Hepatocyte (in vitro differentiated cells): Measurements from ENCODE around the gene CLTRN. TPM values are rescaled to one million over a fixed set of nuclear protein-coding genes. Genes with fewer than 3 reads are reported as not detected.
"Not testable (repeated sequence)": the region's sequence is repeated elsewhere in the genome, so short reads cannot be mapped to it uniquely, and the experiment has no call there.

ENCODE experiments used
- DNase-seq: peaks from one replicate; pipeline ENCODE4 v3.0.0-alpha.2; 2016; ENCODE audit warnings: low spot score
- H2AFZ ChIP-seq: fragments of 200-600 bp; sonication (generic); 2 replicates; pipeline ENCODE4 v1.6.0; 2016; ENCODE audit warnings: antibody characterized with exemption, mild to moderate bottlenecking
- H3K27ac ChIP-seq: fragments of 200-600 bp; sonication (generic); 2 replicates; pipeline ENCODE4 v1.5.1; 2016; ENCODE audit warnings: mild to moderate bottlenecking
- H3K27me3 ChIP-seq: fragments of 200-600 bp; sonication (generic); 2 replicates; pipeline ENCODE4 v1.6.1; 2016
- H3K36me3 ChIP-seq: fragments of 200-600 bp; sonication (generic); replicated peaks from 2 replicates; pipeline ENCODE4 v1.5.1; 2016; ENCODE audit warnings: low read depth; ENCODE audit not compliant: insufficient read depth
- H3K4me1 ChIP-seq: fragments of 200-600 bp; sonication (generic); 2 replicates; pipeline ENCODE4 v1.5.1; 2016; ENCODE audit warnings: mild to moderate bottlenecking, moderate library complexity; ENCODE audit not compliant: insufficient read depth
- H3K4me2 ChIP-seq: fragments of 200-600 bp; sonication (generic); 2 replicates; pipeline ENCODE4 v1.6.0; 2016
- H3K4me3 ChIP-seq: fragments of 200-600 bp; sonication (generic); 2 replicates; pipeline ENCODE4 v1.5.1; 2016; ENCODE audit warnings: mild to moderate bottlenecking
- H3K79me2 ChIP-seq: fragments of 200-600 bp; sonication (generic); 2 replicates; pipeline ENCODE4 v1.6.0; 2017; ENCODE audit warnings: mild to moderate bottlenecking
- H3K9me2 ChIP-seq: fragments of 200-600 bp; sonication (generic); replicated peaks from 2 replicates; pipeline ENCODE4 v1.6.0; 2017; ENCODE audit warnings: mild to moderate bottlenecking; ENCODE audit not compliant: insufficient read depth
- H3K9me3 ChIP-seq: fragments of 200-600 bp; sonication (generic); 2 replicates; pipeline ENCODE4 v1.5.1; 2016; ENCODE audit warnings: low read depth, mild to moderate bottlenecking
- H4K20me1 ChIP-seq: fragments of 200-600 bp; sonication (generic); 2 replicates; pipeline ENCODE4 v1.6.0; 2016; ENCODE audit warnings: mild to moderate bottlenecking; ENCODE audit not compliant: insufficient read depth, poor library complexity, severe bottlenecking
- EZH2 ChIP-seq: fragments of 200-600 bp; sonication (generic); IDR thresholded peaks from 2 replicates; pipeline ENCODE4 v1.6.1; 2016; ENCODE audit warnings: antibody characterized with exemption, mild to moderate bottlenecking, borderline replicate concordance
- EZH2phosphoT487 ChIP-seq: fragments of 200-600 bp; sonication (generic); IDR thresholded peaks from one replicate; pipeline ENCODE4 v1.6.1; 2018; ENCODE audit warnings: antibody characterized with exemption, mild to moderate bottlenecking, low read depth, moderate library complexity; ENCODE audit not compliant: unreplicated experiment, severe bottlenecking
- WGBS: methylation state at CpG from one replicate; pipeline ENCODE4 v1.1.6; 2016; ENCODE audit warnings: low lambda C conversion rate; ENCODE audit errors: missing lambda C conversion rate; 5-methylcytosine and 5-hydroxymethylcytosine counted together
- polyA plus RNA-seq: library from polyadenylated mRNA; unstranded; fragments of >200 nt; fragmentation: Nextera tagmentation; extraction: Ambion mirVana; gene quantifications from 2 replicates; pipeline ENCODE4 v1.2.1, GENCODE V29; 2016
- total RNA-seq: library from RNA; depleted of rRNA; stranded (reverse); fragments of >200 nt; gene quantifications from 2 replicates; pipeline ENCODE4 v1.2.3, GENCODE V29; 2014
- TF ChIP-seq, protein P1 (sequence below): fragments of 200-600 bp; sonication (generic); IDR thresholded peaks from 2 replicates; pipeline ENCODE4 v1.5.1; 2016; ENCODE audit warnings: antibody characterized with exemption, mild to moderate bottlenecking; ENCODE audit not compliant: poor library complexity

CLTRN gene
- total and polyA plus RNA-seq, 2 experiments from 2014 or later = 32.6 to 37.4 TPM

DNA sequence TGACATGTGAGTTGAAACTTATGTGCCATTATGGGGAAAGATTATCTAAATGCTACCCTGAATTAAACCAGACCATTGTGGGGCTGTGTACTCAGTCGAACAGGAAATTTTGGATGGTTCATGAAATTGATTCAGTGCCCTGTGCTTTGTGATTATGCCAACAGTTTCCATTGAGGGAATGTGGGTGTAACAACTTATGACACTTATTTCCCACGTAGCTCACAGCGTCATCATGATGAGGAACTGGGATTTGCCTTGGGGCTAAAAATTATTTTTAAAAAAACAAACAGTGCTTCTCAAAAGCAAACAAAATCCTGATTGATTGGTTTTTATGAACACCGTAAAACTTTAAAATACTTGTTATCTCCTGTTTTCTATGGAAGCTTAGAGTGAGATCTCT lies 8.3 kb upstream of the CLTRN start:
- Histone ChIP-seq H3K36me3 (no peaks in the 10 kb centered on the region), H3K4me3 (no peak overlapping the region), H4K20me1 (no peaks in the 10 kb centered on the region), H3K4me1 (no peaks in the 10 kb centered on the region), H3K27me3 (no peaks in the 10 kb centered on the region), H3K9me2 (no peaks in the 10 kb centered on the region), H3K9me3 (no peaks in the 10 kb centered on the region), H3K4me2 (no peak overlapping the region), H3K27ac (no peak overlapping the region), H3K79me2 (peaks cover 21% of the 10 kb centered on the region), H2AFZ (no peak overlapping the region)
- 88% methylated on average over 4 of the region's 4 CpGs for WGBS
- TF ChIP-seq EZH2 = no peak
- TF ChIP-seq EZH2phosphoT487 = no peak
- TF ChIP-seq, protein P1, sequence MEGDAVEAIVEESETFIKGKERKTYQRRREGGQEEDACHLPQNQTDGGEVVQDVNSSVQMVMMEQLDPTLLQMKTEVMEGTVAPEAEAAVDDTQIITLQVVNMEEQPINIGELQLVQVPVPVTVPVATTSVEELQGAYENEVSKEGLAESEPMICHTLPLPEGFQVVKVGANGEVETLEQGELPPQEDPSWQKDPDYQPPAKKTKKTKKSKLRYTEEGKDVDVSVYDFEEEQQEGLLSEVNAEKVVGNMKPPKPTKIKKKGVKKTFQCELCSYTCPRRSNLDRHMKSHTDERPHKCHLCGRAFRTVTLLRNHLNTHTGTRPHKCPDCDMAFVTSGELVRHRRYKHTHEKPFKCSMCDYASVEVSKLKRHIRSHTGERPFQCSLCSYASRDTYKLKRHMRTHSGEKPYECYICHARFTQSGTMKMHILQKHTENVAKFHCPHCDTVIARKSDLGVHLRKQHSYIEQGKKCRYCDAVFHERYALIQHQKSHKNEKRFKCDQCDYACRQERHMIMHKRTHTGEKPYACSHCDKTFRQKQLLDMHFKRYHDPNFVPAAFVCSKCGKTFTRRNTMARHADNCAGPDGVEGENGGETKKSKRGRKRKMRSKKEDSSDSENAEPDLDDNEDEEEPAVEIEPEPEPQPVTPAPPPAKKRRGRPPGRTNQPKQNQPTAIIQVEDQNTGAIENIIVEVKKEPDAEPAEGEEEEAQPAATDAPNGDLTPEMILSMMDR = no peak
- DNase-seq = no peak

DNA sequence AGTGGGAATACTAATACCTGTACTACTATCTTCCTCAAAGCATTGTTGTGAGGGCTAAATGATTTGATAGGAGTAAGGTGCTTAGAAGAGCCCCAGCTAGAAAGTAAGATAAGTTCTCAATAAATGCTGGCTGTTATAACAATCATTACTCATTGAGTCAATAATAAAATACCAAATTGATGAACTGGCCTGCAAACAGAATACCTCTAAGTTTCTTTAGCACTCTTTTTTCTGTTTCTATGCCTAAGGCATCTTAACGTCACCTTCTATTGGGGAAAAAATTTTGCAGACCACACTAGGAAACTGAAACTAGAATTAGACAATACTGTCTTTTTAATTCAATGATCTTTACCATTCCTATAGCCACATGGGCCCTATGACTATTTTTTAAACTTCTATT lies 1.2 kb downstream of the CLTRN start:
- H4K20me1 ChIP-seq = no peaks in the 10 kb centered on the region
- peak overlapping the region; percentile 89 for H3K27ac ChIP-seq
- no peak overlapping the region for H2AFZ ChIP-seq
- H3K4me2 ChIP-seq = peak overlapping the region; percentile 42
- no peaks in the 10 kb centered on the region for H3K36me3 ChIP-seq
- 79% methylated on average over 1 of the region's 1 CpG for WGBS
- no peaks in the 10 kb centered on the region for H3K9me3 ChIP-seq
- no peaks in the 10 kb centered on the region for H3K79me2 ChIP-seq
- TF ChIP-seq, protein P1 = no peak
- TF ChIP-seq EZH2 (no peak), EZH2phosphoT487 (no peak)
- no peak overlapping the region for H3K4me3 ChIP-seq
- H3K9me2 ChIP-seq = no peaks in the 10 kb centered on the region
- H3K4me1 ChIP-seq = peaks cover 13% of the 10 kb centered on the region
- DNase-seq = no peak
- no peaks in the 10 kb centered on the region for H3K27me3 ChIP-seq

DNA sequence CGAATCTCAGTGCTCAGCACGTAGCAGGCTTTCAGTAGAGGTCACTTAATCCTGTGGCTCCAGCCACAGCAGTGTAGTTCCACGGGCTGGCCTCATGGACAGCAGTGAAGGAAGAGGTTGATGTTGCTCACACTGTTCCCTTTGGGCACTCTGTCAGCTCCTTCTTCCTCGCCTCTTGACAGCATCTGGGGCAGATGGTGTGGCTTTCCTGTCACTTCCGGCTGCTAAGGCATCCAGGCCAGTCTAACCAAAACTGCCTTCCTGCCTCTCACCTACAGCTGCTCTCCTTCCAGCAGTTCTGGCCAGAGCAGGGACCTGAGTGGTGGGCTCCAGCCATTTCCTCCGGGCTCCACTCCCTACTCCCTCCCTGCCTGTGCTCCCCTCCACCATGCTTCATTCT lies 9.8 kb downstream of the CLTRN start:
- H3K9me3 ChIP-seq, DNase-seq, H4K20me1 ChIP-seq, H3K9me2 ChIP-seq, H3K4me1 ChIP-seq, H3K27me3 ChIP-seq, H2AFZ ChIP-seq, H3K79me2 ChIP-seq, H3K4me3 ChIP-seq, H3K36me3 ChIP-seq, H3K27ac ChIP-seq, H3K4me2 ChIP-seq: not testable (repeated sequence)
- WGBS = 90% methylated on average over 6 of the region's 6 CpGs

DNA sequence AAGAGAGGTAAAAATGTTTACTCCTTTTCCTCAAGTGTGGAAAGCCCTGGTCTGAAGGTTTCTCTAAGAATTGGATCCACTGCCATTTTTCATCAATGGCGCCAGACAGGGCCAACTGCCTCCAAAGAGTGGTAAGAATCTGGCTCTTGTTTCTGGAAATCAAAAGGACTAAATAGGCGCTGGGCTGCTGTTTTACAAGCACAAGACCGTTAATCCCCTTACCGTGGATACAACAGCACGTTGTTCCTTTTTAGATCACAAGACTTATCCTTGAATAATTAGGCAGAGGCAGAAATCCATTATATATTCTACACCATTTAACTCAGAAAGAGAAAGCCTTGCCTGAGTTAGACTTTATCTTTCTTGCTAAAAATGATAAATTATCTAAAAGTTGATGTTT lies 10.6 kb downstream of the CLTRN start:
- H3K36me3 ChIP-seq = no peaks in the 10 kb centered on the region
- DNase-seq = no peak
- no peak overlapping the region for H2AFZ ChIP-seq
- H3K4me2 ChIP-seq = no peak overlapping the region
- TF ChIP-seq, protein P1 = no peak
- TF ChIP-seq EZH2phosphoT487 (no peak), EZH2 (no peak)
- H3K27ac ChIP-seq = no peak overlapping the region
- H4K20me1 ChIP-seq = no peaks in the 10 kb centered on the region
- H3K27me3 ChIP-seq = no peaks in the 10 kb centered on the region
- no peak overlapping the region for H3K4me3 ChIP-seq
- no peaks in the 10 kb centered on the region for H3K79me2 ChIP-seq
- 68% methylated on average over 5 of the region's 5 CpGs for WGBS
- H3K9me2 ChIP-seq = no peaks in the 10 kb centered on the region
- no peaks in the 10 kb centered on the region for H3K9me3 ChIP-seq
- H3K4me1 ChIP-seq = no peaks in the 10 kb centered on the region

- WGBS = no CpG with 5 or more reads among the region's 5 CpGs
- H3K4me3 ChIP-seq, H3K27ac ChIP-seq, H3K4me2 ChIP-seq, H3K79me2 ChIP-seq, H3K9me2 ChIP-seq, H3K9me3 ChIP-seq, DNase-seq, H3K36me3 ChIP-seq, H3K4me1 ChIP-seq, H4K20me1 ChIP-seq, H2AFZ ChIP-seq, H3K27me3 ChIP-seq: not testable (repeated sequence)
Observed at GRCh38 chrX:15647510-15647909, 17.1 kb downstream of the CLTRN start.
